IPS DF 4.7 (cell line): ENCODE measurements around the gene SKIDA1.
A peak's percentile ranks its signal among the peaks of the same experiment; 100 is the strongest.

Source experiments
- DNase-seq: peaks from one replicate; pipeline ENCODE4 v3.0.0-alpha.2; 2013; ENCODE audit warnings: low spot score; ENCODE audit errors: extremely low read depth

The SKIDA1 gene

DNA sequence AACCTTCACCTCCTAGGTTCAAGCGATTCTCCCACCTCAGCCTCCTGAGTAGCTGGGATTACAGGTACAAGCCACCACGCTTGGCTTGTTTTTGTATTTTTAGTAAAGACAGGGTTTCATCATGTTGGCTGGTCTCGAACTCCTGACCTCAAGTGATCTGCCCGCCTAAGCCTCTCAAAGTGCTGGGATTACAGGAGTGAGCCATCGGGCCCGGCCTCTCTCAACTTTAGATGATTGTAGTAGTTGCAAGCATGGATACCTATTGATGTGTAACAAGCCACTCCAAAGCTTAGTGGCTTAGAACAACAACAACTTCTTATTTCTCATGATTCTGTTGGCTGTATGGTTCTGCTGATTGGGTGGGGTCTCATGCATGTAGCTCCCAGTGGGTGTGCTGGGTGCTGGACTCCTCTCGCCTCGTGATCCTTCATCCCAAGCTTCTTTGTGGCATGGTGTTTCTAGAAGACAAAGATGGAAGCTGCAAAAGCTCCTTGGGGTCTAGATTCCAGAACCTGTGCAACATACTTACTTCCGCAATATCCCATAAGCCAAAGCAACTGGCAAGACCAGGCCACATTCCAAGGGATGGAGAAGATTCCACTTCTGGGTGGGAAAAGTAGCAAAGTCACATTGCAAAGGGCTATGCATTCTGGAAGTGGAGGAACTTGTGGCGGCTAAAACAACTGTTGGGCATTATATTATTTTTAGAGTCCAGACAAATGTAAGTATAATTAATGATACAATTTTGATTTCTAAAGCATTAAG, 37.9 kb downstream of the SKIDA1 start:
- no peak for DNase-seq

DNA sequence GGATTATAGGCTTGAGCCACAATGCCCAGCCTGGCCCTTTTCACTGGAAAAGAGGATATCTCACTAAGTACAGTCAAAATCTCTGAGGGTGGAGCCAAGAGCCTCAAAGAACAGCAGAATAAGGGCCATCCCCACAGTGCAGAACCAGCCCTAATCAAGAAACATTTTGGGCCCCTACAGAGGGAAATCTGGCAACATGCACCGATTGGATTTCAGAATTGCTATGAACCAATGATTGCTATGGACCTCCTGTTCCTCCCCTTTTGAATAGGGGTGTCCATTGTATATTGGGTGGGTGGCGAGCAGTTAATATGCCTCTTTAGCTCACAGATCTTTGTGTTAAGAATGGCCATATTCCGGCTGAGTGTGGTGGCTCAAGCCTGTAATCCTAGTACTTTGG, 42.7 kb downstream of the SKIDA1 start:
- DNase-seq: no peak

- no peak for DNase-seq
These were observed 44.1 kb downstream of the SKIDA1 start for GRCh38 chr10:21481407-21481806.

DNA sequence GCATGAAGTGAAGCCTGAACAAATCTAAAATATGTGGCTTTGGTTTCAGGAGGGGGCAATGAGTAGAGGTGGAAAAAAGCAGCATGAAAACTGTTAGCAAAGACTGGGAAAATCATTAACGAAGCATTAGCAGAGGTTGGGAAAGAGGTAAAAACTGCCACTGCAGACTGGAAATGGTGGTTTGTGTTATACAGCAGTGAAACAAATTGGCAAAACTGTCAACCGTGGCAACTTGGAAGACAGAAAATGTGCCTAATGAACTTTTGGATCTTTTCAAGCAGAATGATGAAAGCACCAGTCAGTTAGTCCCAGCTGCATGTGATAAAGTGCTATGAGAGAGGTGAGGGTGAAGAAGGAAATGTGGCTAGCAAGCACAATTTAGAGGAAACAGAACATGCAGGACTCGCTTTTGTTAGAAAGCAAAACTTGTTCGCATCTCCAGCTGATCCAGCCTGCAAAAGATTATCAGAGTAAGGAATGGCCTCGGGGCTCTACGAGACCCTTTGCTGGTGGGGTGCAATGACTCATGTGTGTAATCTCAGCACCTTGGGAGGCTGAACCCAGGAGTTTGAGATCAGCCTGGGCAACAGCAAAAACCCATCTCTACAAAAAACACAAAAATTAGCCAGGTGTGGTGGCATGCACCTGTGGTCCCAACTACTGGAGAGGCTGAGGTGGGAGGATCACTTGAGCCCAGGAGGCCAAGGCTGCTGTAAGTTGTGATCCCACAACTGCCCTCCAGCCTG, 45.7 kb downstream of the SKIDA1 start:
- DNase-seq: no peak

GRCh38 chr10:21475393-21475792, 50.1 kb downstream of the SKIDA1 start:
- no peak for DNase-seq

DNA sequence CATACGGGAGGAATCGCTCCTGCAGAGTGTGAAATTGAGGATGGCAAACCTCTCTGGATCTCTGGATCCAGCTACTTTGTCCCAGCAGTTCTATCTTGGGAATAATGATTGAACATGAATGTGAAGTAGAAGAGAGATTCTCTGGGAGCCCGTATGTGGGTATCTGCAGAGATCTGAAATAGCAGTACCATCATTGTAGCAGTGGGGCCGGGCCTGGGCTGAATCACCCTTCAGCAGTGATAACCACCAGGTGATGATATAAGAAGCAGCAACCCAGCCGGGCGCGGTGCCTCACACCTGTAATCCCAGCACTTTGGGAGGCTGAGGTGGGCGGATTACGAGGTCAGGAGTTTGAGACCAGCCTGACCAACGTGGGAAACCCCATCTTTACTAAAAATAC, 51.9 kb downstream of the SKIDA1 start:
- DNase-seq: no peak

GRCh38 chr10:21473135-21473534, 52.3 kb downstream of the SKIDA1 start:
- peak; percentile 87 for DNase-seq

DNA sequence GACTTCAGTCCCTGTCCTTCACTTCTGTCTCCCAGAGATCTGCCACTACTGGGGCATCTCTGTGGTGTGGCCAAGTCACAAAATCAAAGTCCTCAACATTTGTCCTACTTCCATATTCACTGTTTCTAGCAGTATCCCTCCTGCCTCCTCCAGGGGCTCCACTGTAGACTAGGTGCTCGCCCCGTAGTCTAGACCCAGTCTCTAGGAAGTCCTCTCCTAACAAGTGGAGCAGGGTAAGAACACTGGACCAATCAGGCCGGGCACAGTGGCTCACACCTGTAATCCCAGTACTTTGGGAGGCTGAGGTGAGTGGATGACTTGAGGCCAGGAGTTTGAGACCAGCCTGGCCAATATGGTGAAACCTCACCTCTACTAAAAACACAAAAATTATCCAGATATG, 57.4 kb downstream of the SKIDA1 start:
- DNase-seq: no peak

- DNase-seq: no peak
These were observed 57.8 kb downstream of the SKIDA1 start for GRCh38 chr10:21467633-21468032.

DNA sequence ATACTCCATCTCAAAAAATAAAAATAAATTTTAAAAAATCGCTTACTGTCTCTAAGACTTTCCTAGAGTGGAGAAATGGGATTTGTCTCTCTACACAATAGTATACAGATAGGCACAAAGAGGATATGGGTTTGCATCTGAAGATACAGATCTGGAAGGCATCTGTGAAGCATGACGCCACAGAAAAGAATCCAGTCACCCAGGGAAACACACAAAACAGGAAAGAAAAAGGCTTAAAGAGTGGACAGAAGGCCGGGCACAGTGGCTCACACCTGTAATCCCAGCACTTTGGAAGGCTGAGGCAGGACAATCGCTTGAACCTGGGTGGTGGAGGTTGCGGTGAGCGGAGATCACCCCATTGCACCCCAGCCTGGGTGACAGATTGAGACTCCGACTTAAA, 61.3 kb downstream of the SKIDA1 start:
- no peak for DNase-seq
